GM10248 (cell line): ENCODE measurements around the gene TTYH3.

Source experiments
- CTCF ChIA-PET: fragments of 300-600 bp; sonication (Branson Sonifier 250); formaldehyde crosslinking; extraction: SDS; loops from one replicate; lab custom pipeline; 2021; ENCODE audit warnings: antibody characterized with exemption; lab: Yijun Ruan, JAX
- POLR2A ChIA-PET: fragments of 350-650 bp; sonication (Branson Sonifier 250); formaldehyde crosslinking; extraction: SDS; loops from one replicate; lab custom pipeline; 2020; ENCODE audit warnings: antibody characterized with exemption; lab: Yijun Ruan, JAX
- DNase-seq: peaks from one replicate; pipeline ENCODE4 v3.0.0; 2012; ENCODE audit errors: extremely low spot score
- TF ChIP-seq, protein P1 (sequence below): IDR thresholded peaks from 2 replicates; pipeline ENCODE4 v1.5.1; 2012; ENCODE audit warnings: mild to moderate bottlenecking, low read depth; ENCODE audit errors: extremely low read depth, missing control alignments, control extremely low read depth

The TTYH3 gene

GRCh38 chr7:2639181-2639681, 7.4 kb downstream of the TTYH3 start:
- TF ChIP-seq, protein P1, sequence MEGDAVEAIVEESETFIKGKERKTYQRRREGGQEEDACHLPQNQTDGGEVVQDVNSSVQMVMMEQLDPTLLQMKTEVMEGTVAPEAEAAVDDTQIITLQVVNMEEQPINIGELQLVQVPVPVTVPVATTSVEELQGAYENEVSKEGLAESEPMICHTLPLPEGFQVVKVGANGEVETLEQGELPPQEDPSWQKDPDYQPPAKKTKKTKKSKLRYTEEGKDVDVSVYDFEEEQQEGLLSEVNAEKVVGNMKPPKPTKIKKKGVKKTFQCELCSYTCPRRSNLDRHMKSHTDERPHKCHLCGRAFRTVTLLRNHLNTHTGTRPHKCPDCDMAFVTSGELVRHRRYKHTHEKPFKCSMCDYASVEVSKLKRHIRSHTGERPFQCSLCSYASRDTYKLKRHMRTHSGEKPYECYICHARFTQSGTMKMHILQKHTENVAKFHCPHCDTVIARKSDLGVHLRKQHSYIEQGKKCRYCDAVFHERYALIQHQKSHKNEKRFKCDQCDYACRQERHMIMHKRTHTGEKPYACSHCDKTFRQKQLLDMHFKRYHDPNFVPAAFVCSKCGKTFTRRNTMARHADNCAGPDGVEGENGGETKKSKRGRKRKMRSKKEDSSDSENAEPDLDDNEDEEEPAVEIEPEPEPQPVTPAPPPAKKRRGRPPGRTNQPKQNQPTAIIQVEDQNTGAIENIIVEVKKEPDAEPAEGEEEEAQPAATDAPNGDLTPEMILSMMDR: no peak
- no peak for DNase-seq
- ChIA-PET CTCF (no interaction called here), POLR2A (no interaction called here)

DNA sequence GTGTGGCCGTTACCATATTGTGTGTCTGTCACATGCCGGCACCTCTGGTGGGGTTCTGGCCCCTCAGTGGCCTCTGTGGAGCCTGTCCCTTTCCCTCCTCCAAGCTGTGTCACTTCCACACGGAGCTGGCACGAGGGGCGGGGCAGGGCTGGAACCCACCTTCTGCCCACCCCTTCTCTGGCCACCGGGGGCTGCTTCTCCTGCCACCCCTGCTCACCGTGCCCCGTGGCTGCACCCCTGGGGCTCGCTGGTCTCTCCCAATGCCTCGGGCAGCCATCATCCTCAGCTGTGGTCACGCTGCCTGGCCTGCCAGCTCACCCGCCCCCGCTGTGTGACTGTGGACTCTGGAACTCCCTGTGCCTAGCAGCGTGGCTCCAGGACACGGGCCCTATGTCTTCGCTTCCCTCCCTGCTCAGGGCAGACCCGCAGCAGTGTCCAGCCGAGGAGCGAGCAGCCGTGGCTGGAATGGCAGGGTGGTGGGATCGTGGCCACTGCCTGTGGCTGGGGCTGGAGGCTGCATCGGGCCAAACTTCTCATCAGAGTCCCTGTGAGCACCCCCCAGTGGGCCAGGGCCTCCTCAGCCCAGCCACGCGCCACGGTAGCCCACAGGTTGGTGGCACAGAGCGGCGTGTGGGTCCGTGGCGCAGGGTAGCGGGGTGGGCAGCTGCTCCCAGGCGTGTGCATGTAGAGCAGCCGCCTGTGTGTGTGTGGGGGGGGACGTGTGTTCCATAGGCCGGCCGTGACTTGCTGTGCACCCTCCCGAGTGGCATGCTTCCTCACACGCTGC, 8.1 kb downstream of the TTYH3 start:
- TF ChIP-seq, protein P1: no peak
- DNase-seq: no peak
- ChIA-PET POLR2A (no interaction called here), CTCF (no interaction called here)

DNA sequence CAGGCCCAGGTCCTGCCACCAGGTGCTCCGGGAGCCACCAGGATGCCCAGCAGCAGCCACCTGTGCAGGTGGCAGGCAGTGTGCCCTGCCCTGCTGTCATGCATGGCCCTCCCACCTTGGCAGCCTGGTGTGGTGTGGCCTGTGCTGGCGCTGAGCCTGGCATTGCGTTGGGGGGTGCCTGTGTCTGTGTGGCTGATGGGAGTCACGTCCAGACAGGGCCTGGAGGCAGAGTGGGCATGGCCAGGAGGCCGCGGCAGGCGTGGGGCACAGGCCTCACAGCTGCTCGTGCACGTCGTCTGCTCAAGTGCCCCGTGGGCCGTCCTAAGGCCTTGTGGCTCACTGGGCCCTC, 8.7 kb downstream of the TTYH3 start:
- ChIA-PET POLR2A (no interaction called here), CTCF (no interaction called here)
- TF ChIP-seq, protein P1: no peak
- no peak for DNase-seq

GRCh38 chr7:2640846-2641316, 9.1 kb downstream of the TTYH3 start:
- ChIA-PET CTCF (interaction anchor here (1.0 kb wide), 1 partner anchor 32 kb away, joined by 3 read pairs; no protein-coding TSS in a partner anchor), POLR2A (no interaction called here)
- no peak for DNase-seq
- TF ChIP-seq, protein P1: no peak

GRCh38 chr7:2641406-2642393, 9.9 kb downstream of the TTYH3 start:
- DNase-seq: peak; percentile 77
- POLR2A ChIA-PET: no interaction called here
- CTCF ChIA-PET: interaction anchor here (0.7 to 1.4 kb wide), 5 partner anchors 18 to 68 kb away, joined by 3 to 4 read pairs (median 3); no protein-coding TSS in a partner anchor
- TF ChIP-seq, protein P1: no peak

DNA sequence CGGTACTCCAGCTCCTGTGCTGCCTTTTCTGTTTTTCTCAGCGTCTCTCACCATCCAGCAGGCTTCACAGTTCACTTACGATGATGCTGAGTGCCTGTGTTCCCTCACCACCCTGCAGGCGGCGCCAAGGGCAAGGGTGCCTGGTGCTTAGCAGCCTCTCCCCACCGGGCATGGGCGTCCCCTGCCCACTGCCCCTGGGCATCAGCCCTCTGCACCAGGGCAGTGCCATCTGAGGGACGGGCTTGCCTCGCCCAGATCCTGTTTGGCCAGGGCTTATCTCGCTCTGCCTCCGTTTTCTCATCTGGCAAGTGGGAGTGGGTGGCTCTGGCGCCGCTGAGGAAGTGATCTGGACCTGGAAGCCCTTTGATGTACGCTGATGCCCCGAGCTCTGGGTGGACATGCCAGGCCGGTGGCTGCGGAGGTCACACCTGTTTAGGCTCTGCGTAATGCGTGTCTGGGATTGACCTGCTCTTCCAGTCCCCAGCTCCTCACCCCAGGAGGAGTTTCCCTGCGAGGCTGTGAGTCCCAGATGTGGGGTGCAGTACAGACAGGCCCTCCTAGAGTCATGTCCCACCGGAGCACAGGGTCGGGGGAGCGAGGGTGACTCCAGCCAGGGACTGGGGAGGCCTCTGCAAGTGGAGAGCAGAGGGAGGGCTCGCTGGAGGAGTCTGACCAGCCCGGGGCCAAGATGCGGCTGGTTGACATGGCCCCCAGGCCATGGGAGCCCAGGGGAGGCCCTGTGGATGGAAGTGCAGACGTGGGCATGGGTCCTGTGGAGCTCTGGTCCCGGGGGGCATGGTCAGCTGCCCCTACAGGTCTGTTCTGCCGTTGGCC, 11.8 kb downstream of the TTYH3 start:
- ChIA-PET POLR2A (no interaction called here), CTCF (interaction anchor here (1.4 to 2.2 kb wide), 3 partner anchors 10 to 67 kb away, joined by 3 to 6 read pairs (median 6); no protein-coding TSS in a partner anchor)
- no peak for DNase-seq
- TF ChIP-seq, protein P1: no peak
